NCI-H2227 treated with DMSO at 0.1 percent for 48 hours (cell line): Measurements from ENCODE around the gene AUH.

Experiments used
- DNase-seq: peaks from one replicate; lab custom pipeline; 2025; lab: John Stamatoyannopoulos, UW

AUH gene

DNA sequence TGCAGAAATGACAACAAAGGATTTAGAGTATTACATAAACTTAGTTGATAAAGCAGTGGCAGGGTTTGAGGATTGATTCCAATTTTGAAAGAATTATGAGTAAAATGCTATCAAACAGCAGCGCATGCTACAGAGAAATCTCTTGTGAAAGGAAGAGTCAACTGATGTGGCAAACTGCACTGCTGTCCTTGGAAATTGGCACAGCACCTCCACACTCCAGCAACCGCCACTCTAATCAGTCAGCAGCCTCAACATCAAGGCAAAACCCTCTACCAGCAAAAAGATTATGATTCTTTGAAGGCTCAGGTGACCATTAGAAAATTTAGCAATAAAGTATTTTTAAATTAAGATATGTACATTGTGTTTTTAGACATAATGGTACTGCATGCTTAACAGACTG, 66.4 kb downstream of the AUH start:
- no peak for DNase-seq

DNA sequence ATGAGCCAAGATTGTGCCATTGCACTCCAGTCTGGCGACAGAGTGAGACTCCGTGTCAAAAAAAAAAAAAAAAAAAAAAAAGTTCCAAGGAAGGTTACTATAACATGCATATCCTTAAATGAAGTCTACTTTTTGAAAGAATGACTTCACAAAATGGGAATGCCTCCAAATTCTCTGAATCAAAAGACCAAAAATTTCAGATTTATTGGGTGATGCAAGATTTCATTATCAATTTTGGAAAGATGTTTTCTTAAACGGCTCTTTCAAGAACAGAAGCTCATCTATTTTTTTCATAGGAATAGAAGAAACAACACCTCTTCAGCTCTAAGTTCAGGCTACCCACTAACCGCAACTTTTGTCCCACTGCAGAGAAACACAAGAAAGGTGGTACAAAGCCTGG, 69.9 kb downstream of the AUH start:
- DNase-seq = no peak

DNA sequence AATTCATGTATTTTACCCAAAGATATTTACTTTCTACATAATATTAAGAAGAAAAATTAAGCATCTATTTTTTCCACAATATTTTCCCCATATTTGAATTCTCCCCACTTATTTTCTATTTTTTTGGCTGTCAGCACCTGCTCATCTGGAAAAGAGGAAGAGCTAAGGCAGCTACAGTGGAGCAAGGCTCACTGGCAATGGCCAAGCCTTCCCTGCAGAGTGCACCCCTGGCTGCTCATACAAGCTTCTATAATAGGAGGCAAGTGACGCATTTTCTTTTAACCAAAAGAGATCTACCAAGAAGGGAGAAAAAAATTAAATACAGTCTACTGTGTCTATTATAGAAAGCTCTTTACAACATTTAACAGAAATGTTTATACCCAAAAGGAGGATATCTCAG, 72.5 kb downstream of the AUH start:
- no peak for DNase-seq

DNA sequence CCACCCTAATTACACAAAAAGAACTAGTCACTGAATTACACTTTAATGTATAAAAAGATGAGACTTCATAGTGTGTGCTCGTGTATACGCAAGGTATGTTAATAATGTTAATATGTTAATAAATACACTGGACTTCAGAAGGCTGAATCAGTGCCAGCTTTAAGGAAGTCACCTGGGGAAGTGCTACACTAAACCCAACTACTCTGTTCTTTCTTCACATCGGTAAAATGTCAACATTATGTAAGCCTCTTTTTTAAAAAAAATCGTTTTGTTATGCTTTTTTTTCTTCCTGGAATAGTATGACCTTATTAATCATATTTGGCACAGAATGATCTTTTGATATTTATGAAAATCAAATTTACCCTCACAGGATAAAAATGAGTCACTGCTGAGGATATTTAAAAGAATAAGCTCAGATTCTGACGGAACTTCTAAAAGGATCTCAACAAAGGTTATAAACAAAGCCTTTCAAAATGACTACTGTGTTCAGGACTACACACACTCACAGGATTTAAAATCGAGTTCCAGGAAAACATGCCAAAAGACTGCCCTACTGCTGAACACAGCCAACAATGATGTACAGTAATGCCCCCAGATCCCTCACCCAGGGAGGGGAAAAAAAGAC, 75.9 kb downstream of the AUH start:
- DNase-seq = no peak

DNA sequence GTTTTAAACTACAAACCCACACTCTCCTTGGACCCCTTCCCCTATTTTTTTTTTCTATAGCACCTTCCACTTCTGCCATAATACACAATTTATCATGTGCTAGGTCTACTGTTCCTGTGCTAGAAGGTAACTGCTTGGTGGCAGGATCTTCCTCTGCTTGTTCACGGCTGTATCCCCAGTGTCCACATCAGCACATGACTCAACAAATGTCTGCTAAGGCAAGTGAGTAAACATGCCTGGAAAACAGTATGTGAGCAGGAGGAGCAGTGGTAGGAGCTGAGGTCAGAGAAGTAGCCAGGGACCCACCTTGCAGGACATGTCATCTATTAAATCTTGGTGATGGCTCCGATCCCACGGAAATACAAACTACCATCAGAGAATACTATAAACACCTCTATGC, 79.4 kb downstream of the AUH start:
- no peak for DNase-seq

DNA sequence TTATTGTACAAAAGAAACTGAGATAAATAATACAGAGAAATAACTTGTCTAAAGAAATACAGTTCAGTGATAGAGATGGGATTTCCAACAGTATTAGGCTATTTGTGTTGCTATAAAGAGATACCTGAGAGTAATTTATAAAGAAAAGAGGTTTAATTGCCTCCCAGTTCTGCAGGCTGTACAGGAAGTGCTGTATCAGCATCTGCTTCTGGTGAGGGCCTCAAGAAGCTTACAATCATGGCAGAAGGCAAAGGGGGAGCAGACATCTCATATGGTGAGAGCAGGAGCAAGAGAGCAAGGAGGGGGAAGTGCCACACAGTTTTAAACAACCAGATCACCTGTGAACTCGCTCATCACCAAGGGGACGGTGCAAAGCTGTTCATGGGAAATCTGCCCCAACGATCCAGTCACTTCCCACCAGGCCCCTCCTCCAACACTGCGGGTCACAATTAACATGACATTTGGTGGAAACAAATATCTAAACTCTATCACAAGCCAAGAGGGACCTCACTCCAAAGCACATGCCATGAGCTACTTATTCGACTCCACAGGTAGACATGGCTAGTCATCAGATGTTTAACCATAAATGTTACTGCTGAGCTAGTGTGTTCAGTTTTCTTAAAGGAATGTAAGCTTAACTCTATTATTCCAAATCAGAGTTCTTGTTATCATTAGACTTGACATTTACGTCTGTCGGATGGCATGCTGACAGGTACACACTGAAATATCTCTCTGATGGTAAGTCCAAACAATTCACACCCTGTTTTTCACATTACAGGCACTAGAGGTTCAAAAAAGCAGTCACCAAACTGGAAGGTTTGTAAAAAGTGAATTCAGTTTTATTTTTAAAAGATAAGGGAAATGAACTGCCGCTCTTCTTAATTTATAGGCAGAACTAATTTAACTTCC, 82.2 kb downstream of the AUH start:
- no peak for DNase-seq

DNA sequence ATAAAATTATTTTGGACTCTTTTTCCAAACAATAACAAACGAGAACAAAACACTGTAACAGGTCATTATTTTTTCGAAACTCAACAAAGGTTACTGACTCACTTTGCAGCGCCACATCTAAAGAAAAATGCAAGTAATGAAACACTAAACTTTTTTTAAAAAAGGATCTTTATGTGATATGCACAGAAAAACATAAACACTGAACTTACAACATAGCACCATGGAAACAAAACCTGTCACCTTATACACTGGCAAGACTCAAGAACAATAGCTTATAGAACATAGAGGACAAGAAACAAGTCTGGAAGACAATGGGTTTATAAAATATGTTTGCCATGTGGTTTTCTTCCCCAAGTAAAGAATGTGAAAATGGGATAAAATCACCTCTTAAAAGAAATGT, 85.2 kb downstream of the AUH start:
- DNase-seq = no peak

DNA sequence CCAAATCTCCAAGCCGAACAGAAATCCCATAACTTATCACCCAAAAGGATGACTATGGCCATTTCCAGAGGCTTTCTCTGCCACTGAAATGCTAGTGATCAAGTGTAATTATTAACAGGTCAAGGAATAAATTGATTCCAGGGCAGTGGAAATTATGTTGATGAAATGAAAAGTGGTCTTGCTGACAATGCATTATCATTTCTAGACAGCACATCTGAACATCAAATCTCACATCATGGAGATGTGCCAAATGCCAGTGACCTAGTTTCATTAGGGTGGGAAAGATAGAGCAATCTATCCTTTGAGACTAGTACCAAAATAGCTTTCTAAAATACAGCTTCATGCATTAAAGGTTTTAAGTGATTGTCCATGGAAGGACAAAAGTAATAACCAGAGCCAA, 86.1 kb downstream of the AUH start:
- DNase-seq = peak; percentile 53

DNA sequence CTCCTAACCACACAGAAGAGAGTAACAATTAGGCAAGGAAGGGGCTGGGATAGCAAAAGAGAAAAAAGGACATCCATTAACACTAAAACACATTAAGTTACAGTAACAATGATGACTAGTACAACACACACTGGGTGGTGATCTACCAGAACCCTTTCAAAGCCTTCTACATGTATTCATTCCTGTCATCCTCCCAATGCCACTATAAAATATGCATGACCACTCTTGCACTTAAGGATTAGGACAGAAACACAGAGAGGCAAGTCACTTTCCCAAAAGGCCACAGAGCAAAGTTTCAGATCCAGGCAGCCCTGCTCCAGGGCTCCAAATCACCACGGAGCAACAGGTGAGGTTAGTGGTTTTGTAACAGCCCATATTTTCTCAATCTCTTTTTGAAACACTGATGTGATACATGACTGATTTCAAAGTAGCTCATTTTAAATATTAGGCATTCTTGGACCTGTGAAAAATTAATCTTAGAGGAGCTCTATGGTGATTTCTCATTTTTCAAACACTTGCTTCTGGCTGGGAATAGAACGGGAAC, 86.7 kb downstream of the AUH start:
- DNase-seq = no peak

DNA sequence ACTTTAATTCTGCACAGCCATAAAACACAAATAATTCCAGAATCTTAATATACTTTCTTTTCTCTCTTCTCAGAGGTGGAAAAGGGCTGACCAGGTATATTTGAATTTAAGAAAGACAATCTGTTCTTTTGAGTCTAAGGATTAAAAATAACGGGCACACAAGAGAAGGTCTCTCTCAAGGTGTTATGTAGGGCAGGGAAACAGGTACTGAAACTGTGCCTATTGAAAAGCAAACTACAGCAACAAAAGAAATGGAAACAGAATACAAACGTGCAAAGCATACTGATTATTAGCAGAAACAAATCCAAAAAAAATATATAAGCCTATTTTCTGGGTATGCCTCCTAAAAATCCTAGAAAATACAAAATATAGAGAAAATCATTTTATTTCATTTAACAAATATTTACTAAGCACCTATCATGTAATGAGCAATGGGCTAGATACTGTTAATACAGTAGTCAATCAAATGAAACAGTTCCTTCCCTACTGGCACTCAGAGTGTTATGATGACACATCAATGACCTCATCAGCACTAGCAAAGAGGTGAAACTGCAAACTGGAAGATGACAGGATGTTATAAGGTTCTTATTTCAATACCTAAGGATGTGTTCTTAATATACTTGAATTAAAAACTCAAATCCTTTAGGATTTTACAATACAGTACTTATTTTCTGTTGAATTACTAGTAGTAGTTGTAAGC, 87.7 kb downstream of the AUH start:
- no peak for DNase-seq

DNA sequence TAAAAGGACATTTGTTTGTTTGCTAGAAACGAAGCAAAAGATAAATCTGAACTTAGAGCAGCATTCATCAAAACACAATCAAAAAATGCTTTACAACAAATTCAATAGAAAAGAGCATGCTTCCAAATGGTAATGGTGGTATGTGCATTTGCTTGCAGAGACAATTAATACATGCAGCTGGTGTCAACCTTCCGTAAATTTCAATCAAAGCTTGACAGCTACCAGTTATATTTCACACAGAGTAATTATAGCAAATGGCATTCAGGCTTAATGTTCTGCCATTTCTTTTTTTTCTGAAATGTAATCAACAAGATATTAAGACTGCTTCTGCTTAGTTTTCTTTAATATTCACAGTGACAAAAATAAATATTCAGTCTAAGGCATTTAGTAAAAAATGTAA, 90.6 kb downstream of the AUH start:
- no peak for DNase-seq

DNA sequence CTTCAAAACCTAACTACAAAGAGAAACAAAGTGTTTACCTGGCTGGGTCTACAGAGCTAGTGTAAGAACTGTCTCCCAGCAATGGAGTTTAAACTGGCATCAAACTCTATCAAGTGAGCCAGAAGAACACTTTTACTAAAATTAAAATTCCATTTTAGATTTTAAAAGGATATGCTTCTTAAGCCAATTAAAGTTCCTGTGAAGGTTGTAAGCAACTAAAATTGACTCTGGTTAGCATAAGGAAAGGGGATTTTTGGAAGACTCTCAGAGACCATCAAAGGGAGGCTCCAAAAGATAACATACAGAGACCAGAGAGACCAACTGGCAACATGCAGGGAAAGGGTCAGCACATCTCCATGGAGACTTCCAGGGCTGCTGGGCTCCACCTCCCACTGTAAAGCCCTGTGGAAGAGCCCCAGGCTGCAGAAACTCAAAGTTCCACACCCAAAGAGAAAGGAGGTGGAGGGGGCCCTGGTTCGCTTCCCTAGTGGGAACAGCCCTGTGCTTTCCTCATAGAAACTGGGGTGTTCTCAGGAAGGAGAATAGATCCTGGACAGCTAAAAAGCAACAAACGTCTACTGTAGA, 91.7 kb downstream of the AUH start:
- no peak for DNase-seq

DNA sequence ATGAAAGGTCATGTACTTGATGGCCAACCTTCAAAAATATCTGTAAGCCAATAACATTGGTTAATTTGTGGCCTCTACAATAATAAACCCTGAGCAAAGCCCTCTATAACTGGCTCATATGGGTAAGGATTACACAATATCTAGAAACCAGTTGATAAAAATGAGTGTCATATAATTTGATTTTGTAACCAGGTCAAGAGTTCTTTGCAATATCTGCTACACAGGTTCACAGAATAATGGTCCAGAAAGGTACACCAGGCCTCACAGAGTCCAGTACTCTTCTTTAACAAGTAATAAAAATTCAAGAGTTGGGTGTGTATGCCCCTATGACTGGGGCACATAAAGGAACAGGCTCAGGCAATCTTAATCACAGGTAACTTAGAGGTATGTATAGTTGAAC, 95.3 kb downstream of the AUH start:
- DNase-seq = no peak

DNA sequence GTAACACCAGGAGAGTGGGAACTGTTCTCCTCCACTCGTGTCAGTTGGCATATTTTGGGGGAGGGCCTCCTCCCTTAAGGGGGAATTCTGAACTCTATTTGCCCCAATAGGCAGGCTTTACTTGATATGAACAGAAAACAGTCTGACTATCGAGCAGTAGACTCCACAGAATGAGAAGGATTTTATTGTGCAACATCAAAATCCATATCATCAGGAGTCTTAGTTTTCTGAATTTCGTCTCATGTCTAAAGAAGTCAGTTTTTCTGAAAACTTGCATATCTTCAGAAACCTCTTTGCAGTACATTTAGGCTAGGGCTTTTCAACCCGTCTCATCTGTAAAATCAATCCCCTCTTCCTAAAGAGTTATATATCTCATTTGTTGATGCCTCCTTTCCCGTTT, 96.2 kb downstream of the AUH start:
- DNase-seq = no peak

DNA sequence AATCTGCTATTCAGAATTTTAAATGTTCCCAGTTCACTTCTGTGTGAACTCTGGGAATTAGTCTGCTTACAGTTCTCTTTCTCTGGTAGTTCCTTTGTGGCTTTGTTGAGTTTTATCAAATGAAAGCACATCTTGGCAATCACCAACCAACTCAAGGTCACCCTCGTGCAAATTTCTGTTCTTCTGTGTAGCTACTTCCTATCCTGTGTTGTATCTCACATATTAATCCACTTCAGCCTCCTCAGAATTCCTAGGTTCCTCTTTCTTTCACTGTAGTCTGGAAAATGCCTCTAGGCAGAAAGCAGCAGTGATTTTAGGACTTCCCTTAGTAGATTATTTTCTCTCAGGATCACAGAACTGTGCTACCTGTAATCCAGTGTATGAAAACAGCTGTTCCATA, 100.3 kb downstream of the AUH start:
- DNase-seq = no peak

DNA sequence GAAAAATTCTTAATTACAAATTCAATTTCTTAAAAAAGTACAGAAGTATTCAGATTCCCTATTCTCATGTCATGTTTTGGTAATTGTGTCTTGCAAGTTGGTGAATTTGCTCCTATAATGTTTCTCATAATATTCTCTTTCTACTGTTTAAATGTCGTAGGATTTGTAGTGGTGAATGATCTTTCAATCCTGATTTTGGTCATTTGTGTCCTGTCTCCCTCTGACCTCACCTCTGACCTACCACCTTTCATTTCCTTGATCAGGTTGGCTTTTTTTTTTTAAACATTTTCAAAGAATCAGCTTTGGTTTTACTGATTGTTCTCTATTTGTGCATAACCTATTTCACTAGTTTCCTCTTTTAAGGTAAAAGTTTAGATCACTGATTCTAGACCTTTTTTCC, 102.6 kb downstream of the AUH start:
- DNase-seq = no peak

DNA sequence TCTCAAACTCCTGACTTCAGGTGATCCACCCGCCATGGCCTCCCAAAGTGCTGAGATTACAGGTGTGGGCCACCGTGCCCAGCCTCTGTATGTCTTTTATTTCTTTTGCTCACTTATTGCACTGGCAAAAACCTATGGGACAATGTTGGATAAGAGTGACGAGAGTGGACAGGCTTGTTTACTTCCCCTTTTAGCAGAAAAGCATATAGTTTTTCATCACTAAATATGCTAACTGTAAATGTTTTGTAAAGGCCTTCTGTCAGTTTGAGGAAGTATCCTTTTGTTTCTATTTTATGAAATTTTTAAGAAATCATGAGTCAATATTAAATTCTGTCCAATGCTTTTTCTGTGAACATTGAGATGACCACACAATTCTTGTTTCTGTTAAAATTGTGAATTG, 103.3 kb downstream of the AUH start:
- no peak for DNase-seq

DNA sequence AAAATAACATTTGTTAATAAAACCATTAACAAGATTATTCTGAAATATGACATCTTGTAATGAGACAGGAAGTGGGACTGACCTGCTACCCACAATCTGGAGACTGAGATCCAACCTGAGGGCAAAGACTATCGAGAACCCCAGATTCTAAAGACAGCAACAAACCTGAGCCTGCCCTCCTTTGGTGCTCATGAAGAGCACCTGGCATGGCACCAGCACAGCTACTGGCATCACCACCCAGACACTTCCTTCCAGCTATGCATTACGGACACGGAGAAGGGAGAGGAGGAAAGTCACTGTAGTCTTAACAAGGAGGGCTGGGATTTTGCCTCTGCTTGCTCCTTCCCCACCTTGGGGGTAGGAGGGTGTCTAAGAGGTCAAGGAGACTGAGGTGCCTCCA, 105.5 kb downstream of the AUH start:
- DNase-seq = no peak

DNA sequence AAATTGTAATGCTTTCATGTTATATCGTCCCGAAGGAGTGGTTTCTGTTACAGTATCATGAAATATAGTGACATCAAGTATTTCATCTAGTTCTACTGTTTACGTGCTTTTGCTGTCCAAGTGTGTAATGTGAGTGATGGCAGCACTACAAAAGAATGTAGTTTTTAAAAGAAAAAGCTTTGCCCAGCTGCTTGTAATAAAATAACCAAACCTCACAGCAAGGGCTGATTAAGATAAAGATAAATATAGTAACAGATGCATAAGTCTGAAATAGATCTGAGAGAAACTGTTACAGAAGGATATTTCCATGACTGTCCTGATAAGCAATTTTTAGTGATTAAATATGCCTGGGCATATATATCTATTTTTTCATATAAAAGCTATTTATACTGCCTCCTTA, 106.4 kb downstream of the AUH start:
- no peak for DNase-seq

DNA sequence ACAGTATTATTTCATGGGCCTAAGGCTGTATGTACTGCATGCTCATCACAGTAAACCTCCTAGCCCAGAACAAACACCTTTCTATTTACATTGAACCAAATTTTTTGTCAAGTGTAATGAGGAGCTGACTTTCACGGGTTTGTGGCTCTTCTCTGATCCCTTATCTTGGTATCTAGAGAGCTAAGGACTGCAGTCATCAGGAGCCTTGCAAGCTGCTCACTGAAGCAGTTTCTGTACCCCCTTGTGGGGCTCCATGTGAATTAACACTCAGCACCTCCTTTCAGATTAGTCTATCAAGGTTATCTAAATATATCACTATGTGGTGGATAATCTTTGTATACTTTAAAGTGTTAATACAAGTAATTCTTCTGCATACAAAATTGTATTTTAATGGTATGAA, 108.2 kb downstream of the AUH start:
- DNase-seq = no peak

DNA sequence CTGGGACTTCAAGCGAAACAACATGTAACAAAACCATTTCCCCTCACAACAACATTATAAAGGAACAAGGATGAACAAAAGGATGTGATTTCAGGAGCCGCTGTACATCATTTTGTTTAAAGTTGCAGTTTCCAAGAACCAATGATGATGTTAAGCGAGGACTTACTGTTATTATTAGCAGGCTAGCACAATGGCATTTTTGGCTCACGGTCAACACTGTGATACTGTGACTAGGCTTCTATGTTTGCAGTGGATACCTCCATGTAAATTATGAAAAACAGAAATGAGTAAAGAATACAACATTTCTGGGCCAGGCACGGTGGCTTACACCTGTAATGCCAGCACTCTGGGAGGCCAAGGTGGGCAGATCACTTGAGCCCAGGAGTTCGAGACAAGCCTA, 113.0 kb downstream of the AUH start:
- no peak for DNase-seq

DNA sequence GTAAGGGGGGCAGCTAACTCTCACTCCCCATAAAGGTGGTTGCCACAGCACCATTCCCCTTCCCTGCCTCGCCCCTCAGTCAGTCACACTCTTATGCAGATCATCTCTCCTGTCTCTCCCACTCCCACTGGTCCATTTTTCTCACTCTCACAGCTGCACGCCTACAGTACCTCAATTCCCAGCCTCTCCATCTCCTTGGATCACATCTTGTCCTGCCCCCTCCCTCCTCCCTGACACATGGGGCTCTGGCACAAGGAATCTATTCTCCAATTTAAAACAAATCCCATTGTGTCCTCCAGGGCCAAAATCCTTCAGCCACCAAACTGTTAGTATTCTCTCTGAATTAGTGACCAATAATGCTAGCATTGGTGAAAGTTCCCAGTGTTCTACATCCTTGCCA, 114.4 kb downstream of the AUH start:
- no peak for DNase-seq

DNA sequence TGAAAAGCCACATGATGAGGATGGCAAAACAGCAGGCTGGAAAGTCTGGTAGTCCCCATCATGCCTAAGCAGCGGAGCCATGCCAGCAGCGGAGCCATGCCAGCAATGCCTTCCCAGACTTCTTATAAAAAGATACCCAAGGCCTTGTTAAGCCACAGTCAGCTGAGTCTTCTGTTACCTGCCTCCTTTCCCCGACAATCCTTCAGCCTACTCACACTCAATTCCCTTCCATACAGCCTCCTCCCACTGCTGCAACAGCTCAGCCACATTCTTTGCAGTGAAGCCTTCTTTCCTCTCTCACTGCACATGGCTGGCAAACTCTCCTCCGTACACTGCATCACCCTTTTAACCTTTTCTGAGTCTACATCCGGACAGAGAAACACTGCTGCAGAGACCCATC, 114.9 kb downstream of the AUH start:
- DNase-seq = no peak
